MCF 10A (cell line): ENCODE results near the gene ZBTB44. TPM values are rescaled to one million over a fixed set of nuclear protein-coding genes. Genes with fewer than 3 reads are reported as not detected.
"Not testable (repeated sequence)": the region's sequence is repeated elsewhere in the genome, so short reads cannot be mapped to it uniquely, and the experiment has no call there.

Experiments used
- BruUV-seq: library from RNA; stranded (reverse); fragments of 400-500 nt; replicated peaks from 2 replicates; lab custom pipeline; 2021; lab: Mats Ljungman, UMichigan
- CTCF ChIA-PET: fragments of 300-600 bp; sonication (Branson Sonifier 250); formaldehyde crosslinking; extraction: SDS; loops from one replicate; lab custom pipeline; 2021; ENCODE audit warnings: antibody characterized with exemption, inconsistent platforms; lab: Yijun Ruan, JAX
- POLR2A ChIA-PET: fragments of 300-600, 350-650 bp; sonication (Branson Sonifier 250); formaldehyde crosslinking; extraction: SDS; loops from one replicate; lab custom pipeline; 2020; ENCODE audit warnings: antibody characterized with exemption, inconsistent platforms; lab: Yijun Ruan, JAX
- DNase-seq: peaks from one replicate; pipeline ENCODE4 v3.0.0-alpha.2; 2018; ENCODE audit not compliant: unreplicated experiment
- H3K27ac Mint-ChIP-seq: one replicate; pipeline ENCODE4 v1.8.0; 2022; ENCODE audit warnings: mild to moderate bottlenecking, low read depth, mixed read lengths; ENCODE audit not compliant: unreplicated experiment
- H3K27me3 Mint-ChIP-seq: one replicate; pipeline ENCODE4 v1.8.0; 2022; ENCODE audit warnings: mixed read lengths; ENCODE audit not compliant: insufficient read depth, unreplicated experiment
- H3K36me3 Mint-ChIP-seq: one replicate; pipeline ENCODE4 v1.8.0; 2022; ENCODE audit warnings: mild to moderate bottlenecking, moderate library complexity, mixed read lengths; ENCODE audit not compliant: insufficient read depth, unreplicated experiment
- H3K4me1 Mint-ChIP-seq: one replicate; pipeline ENCODE4 v1.8.0; 2022; ENCODE audit warnings: mixed read lengths; ENCODE audit not compliant: insufficient read depth, unreplicated experiment
- H3K4me3 Mint-ChIP-seq: one replicate; pipeline ENCODE4 v1.8.0; 2022; ENCODE audit warnings: mild to moderate bottlenecking, moderate library complexity, mixed read lengths; ENCODE audit not compliant: unreplicated experiment
- H3K9me3 Mint-ChIP-seq: one replicate; pipeline ENCODE4 v1.8.0; 2022; ENCODE audit warnings: mixed read lengths; ENCODE audit not compliant: unreplicated experiment
- intact Hi-C: fragments of 100-400 bp; cut with micrococcal nuclease; formaldehyde crosslinking; loops from 2 replicates; pipeline ENCODE4 v1.14.1; 2022
- total RNA-seq: library from RNA; stranded (reverse); gene quantifications from 2 replicates; pipeline ENCODE4 v1.2.3, GENCODE V29; 2022
- TF ChIP-seq, protein P1 (sequence below): fragments of 200-600 bp; IDR thresholded peaks from one replicate; pipeline ENCODE4 v1.8.0; 2022; ENCODE audit warnings: antibody characterized with exemption, mild to moderate bottlenecking; ENCODE audit not compliant: unreplicated experiment

The ZBTB44 gene
- total RNA-seq, 1 experiment from 2014 or later, result 28.5 TPM

GRCh38 chr11:130197386-130198035, 117.2 kb downstream of the ZBTB44 start:
- BruUV-seq, result no TSS peak
- Mint-ChIP-seq H3K27me3 (no peaks in the 10 kb centered on the region), H3K27ac (no peak overlapping the region), H3K36me3 (peaks cover 4% of the 10 kb centered on the region), H3K4me3 (no peak overlapping the region), H3K9me3 (no peaks in the 10 kb centered on the region), H3K4me1 (no peaks in the 10 kb centered on the region)
- TF ChIP-seq, protein P1, sequence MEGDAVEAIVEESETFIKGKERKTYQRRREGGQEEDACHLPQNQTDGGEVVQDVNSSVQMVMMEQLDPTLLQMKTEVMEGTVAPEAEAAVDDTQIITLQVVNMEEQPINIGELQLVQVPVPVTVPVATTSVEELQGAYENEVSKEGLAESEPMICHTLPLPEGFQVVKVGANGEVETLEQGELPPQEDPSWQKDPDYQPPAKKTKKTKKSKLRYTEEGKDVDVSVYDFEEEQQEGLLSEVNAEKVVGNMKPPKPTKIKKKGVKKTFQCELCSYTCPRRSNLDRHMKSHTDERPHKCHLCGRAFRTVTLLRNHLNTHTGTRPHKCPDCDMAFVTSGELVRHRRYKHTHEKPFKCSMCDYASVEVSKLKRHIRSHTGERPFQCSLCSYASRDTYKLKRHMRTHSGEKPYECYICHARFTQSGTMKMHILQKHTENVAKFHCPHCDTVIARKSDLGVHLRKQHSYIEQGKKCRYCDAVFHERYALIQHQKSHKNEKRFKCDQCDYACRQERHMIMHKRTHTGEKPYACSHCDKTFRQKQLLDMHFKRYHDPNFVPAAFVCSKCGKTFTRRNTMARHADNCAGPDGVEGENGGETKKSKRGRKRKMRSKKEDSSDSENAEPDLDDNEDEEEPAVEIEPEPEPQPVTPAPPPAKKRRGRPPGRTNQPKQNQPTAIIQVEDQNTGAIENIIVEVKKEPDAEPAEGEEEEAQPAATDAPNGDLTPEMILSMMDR, result no peak
- intact Hi-C loops, result no loop called here
- POLR2A ChIA-PET, result no interaction called here
- CTCF ChIA-PET, result interaction anchor here (0.6 to 1.0 kb wide), 3 partner anchors 15 to 274 kb away, joined by 3 to 4 read pairs (median 3); no protein-coding TSS in a partner anchor
- DNase-seq, result no peak

- no peaks in the 10 kb centered on the region for H3K9me3 Mint-ChIP-seq
- no peak overlapping the region for H3K27ac Mint-ChIP-seq
- peaks cover 4% of the 10 kb centered on the region for H3K36me3 Mint-ChIP-seq
- ChIA-PET POLR2A (no interaction called here), CTCF (interaction anchor here (0.9 to 2.7 kb wide), 2 partner anchors 9 to 18 kb away, joined by 4 to 12 read pairs; no protein-coding TSS in a partner anchor)
- DNase-seq, result no peak
- TF ChIP-seq, protein P1, result no peak
- intact Hi-C loops, result no loop called here
- H3K27me3 Mint-ChIP-seq, result no peaks in the 10 kb centered on the region
- BruUV-seq, result no TSS peak
- H3K4me3 Mint-ChIP-seq, result no peak overlapping the region
- no peaks in the 10 kb centered on the region for H3K4me1 Mint-ChIP-seq
Measured at GRCh38 chr11:130194241-130195023, 120.3 kb downstream of the ZBTB44 start.

DNA sequence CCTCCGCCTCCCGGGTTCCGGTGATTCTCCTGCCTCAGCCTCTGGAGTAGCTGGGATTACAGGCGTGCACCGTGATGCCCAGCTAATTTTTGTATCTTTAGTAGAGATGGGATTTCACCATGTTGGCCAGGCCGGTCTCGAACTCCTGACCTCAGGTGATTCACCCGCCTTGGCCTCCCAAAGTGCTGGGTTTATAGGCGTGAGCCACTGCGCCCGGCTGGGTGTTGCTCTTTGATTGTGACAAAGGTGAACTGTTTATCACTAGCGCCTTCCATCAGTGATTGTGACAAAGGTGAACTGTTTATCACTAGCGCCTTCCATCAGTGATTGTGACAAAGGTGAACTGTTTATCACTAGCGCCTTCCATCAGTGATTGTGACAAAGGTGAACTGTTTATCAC, 121.2 kb downstream of the ZBTB44 start:
- peaks cover 10% of the 10 kb centered on the region for H3K36me3 Mint-ChIP-seq
- H3K27me3 Mint-ChIP-seq, intact Hi-C loops, H3K4me1 Mint-ChIP-seq, DNase-seq, H3K4me3 Mint-ChIP-seq, H3K9me3 Mint-ChIP-seq, H3K27ac Mint-ChIP-seq, BruUV-seq, POLR2A ChIA-PET: not testable (repeated sequence)
- CTCF ChIA-PET, result interaction anchor here (1.2 kb wide), 1 partner anchor 19 kb away, joined by 5 read pairs; no protein-coding TSS in a partner anchor

DNA sequence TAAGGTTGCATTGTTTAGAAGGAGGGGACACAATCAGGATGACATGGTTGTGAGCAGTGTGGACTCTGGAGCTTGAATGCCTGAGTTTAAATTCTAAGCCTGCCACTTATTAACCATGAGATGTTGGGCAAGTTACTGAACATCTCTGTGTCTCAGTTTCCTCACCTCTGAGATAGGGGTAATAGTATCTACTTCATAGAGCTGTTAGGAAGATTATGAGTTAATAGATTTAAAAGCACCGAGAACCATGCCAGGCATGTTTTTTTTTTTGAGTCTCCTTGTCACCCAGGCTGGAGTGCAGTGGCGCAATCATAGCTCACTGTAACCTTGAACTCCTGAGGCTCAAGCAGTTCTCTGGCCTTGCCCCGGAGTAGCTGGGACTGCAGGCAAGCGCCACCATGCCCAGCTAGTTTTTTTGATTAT, 121.9 kb downstream of the ZBTB44 start:
- ChIA-PET CTCF (interaction anchor here (0.7 to 1.5 kb wide), 3 partner anchors 20 to 670 kb away, joined by 3 to 5 read pairs (median 3); no protein-coding TSS in a partner anchor), POLR2A (no interaction called here)
- no peaks in the 10 kb centered on the region for H3K9me3 Mint-ChIP-seq
- no peak overlapping the region for H3K4me3 Mint-ChIP-seq
- intact Hi-C loops, result no loop called here
- TF ChIP-seq, protein P1, result no peak
- H3K4me1 Mint-ChIP-seq, result no peaks in the 10 kb centered on the region
- H3K27me3 Mint-ChIP-seq, result no peaks in the 10 kb centered on the region
- no peak for DNase-seq
- H3K27ac Mint-ChIP-seq, result no peak overlapping the region
- no TSS peak for BruUV-seq
- H3K36me3 Mint-ChIP-seq, result peaks cover 14% of the 10 kb centered on the region
